Germinal center (tissue), 1 donor: Measurements from ENCODE around the gene ALAS2.
A peak's percentile ranks its signal among the peaks of the same experiment; 100 is the strongest.
"Not testable (repeated sequence)": the region's sequence is repeated elsewhere in the genome, so short reads cannot be mapped to it uniquely, and the experiment has no call there.

Experiments
- DNase-seq: peaks from one replicate; pipeline ENCODE4 v3.0.0; 2012; ENCODE audit warnings: mixed read lengths, low spot score

The ALAS2 gene

DNA sequence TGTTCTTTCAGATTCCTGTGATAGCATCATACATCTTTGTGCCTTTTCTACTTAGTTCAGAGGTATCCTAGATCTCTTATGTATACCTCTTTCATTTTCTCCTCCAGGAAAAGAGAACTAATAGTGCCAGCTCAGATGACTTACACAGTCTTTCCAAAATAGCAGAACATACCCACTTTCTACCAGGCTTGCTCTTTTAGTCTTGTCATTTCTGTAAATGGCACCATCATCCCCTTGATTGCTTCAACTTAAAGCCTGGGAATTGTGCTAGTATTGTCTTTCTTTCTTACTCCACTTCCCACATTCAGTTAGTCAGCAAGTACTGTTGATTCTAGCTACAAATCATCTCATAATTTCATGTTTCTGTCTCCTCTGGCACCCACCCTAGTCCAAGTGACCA is 25.5 kb downstream of the ALAS2 start:
- no peak for DNase-seq

DNA sequence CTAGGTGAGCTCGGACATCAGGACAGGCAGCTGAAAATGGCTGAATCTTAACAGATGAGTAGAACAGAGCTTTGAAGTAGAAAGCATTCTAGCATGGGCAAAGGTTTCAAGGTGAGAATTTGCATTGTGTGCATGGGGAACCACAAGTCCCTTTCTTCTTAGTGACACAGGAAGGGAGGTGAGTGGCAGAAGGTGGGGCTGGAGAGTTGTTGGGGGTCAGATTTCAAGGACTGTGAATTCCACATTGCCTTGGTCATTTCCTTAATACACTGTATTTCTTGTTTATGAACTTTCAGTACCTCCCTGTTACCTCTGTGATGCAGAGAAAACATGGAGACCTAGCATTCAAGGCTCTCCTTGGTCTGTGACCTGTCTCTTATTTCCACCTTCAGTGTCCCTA is 26.5 kb downstream of the ALAS2 start:
- no peak for DNase-seq

DNA sequence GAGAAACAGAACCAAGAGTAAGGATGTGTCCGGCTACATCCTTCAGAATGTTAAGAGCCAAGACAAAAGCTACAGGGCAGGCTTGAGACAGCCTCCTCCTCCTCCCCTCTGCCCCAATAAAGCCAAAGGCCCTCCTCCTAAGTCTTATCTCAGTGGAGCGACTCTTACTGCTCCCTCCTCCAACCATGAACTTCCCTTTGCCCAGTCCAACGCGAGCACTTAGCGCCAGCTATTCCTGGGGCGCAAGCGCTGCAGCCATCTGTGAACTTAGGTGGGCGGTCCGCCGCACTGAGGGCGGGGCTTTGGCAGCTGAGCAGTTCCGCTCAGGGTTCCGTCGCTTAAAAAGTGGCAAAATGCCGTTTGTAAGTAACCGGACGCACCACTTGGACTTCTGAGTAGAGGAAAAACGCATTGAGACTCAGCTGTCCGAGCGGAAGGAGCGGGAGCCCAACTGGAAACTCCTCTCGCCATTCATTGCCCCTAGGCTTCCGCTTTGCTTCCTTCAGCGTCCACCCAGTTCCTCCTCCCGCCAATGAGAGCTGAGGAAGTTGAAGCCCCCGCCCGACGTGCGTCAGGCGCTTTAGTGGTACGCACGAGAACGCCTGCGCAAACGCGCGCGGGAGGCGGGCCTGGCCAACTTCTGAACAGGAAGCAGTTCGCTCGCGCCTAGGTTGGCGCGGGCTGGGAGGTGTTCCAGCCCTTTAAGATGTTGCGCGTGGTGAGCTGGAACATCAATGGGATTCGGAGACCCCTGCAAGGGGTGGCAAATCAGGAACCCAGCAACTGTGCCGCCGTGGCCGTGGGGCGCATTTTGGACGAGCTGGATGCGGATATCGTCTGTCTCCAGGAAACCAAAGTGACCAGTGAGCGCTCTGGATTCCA is 30.8 kb downstream of the ALAS2 start, which contains the start of gene APEX2:
APEX2 (plus strand) TSS at position 647 of the 882 bp plus-strand sequence; CDS start at position 707, 60 bp downstream.
- peak; percentile 85 for DNase-seq

DNA sequence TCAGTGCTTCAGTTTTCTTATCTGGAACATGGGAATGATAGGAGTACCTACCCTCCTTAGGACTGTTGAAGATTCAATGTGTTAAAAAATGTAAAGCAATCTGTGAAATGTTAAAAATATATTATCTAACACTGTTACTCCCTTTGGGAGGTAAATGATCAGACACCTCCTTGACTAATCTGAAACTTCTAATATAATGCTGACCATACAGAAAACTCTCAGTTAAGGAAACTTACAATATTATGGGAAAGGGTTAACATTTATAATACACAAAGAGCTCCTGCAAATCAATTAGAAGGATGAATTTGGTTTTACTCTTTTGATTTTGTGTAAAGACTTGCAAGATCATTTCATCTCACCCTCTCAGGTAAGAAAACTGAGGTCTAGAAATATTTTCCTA is 35.2 kb downstream of the ALAS2 start:
- DNase-seq = no peak

DNA sequence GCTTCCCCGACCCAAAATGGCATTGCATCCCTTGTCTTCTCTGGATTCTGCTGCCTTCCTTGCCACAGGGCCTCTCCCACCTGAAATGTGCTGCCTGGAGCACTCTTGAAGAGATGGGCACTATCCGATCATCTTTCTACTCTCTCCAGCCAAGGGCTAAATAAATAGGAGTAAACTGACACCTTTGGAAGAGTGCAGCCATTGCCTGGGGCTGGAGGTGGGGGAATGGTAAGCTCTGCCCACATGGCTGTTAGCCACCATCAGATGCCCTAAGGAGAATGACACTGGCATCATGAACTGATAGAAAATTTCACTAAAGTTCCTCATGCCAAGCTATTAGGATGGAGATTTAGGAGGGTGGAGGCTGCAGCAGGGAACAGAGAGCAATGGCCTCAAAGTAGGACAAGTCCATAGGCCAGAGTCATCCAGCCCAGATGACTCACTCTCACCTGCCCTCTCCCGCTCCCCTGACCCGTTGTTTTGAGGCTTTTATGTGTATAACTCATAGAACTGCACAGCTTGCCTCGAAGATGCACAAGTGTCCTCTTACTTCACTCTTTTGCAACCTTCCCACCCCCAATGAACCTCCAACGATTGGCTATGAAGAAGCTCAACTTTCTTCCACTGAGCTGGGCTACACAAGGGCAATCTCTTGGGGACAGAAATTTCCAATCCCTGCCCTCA is 36.0 kb downstream of the ALAS2 start:
- DNase-seq = no peak

DNA sequence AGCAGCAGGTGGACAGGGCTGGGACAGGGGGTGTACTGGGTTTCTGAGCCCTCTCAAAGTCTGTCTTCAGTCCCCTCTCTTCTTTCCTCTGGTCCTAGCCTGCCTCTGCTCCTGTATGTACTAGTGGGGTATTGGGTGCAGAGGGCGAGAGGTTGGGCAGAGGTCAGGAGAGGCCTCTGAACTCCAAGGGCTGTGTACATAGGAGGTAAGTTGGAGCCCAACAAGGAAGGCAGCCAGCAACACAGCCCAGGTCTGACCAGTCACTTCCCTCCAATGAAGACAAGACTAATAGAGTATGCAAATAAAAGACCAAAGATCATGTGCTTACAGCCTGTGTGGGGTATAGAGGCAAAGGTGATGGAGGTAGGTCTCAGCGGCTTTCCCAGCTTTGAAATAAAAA is 36.7 kb downstream of the ALAS2 start, which contains the start of gene PFKFB1:
PFKFB1 (minus strand) TSS at position 90 of the 400 bp plus-strand sequence. CDS start 181 bp downstream, outside the sequence.
- DNase-seq = no peak

DNA sequence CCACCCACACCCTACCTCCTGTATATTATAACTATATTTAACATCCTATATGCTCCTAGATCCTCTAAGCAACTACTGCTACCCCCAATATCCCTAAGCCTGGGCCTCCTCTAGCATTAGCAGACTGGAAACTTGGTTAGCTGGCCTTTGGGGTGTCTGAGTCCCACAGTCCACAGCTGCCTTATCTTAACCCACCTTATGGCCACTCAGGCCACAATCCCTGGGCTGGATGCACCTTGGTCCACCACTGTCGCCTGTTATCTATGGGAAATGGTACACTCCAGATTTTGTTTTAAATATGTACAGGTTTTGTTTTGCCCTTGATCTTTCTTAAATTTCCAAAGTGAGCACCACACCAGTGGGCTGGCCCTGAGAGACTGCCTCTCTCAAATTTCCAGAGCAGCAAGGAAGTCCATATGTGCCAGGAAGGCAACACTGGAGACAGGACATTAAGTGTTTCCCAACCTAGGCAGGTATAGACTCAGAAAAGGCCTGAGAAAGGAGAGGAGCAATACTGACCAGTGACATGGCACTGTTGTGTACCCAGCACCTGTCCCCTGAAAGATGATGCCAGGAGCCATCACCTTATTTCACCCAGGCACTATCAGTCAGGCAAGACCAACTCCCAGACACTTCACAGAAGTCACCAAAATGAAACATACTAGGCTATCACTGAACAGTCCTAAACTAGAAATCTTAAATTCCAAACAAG is 37.7 kb downstream of the ALAS2 start:
- DNase-seq = no peak

DNA sequence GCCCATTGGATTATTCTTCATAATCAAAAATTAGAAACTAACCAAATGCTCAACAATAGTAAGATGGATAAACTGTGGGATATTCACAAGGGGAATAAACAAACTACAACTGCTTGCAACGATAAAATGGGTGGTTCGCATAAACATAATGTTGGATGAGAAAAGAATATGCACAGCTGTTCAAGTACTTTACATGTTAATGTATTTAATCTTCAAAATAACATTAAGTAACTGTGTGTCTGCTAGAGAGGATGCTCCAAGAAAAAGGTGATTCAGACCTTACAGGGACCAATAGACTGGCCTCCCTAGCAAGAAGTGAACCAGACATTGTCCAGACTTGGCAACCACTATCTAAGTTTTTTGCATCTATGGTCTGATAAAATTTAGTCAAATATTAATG is 39.1 kb downstream of the ALAS2 start:
- no peak for DNase-seq

DNA sequence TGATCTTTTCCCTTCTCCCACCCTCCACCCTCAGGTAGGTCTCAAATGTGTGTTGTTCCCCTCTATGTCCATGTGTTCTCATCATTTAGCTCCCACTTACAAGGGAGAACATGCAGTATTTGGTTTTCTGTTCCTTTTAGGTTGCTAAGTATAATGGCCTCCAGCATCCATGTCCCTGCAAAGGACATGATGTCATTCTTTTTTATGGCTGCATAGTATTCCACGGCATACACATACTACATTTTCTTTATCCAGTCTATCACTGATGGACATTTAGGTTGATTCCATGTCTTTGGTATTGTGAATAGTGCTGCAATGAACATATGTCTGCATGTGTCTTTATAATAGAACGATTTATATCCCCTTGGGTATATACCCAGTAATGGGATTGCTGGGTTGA is 47.5 kb downstream of the ALAS2 start:
- not testable (repeated sequence) for DNase-seq

DNA sequence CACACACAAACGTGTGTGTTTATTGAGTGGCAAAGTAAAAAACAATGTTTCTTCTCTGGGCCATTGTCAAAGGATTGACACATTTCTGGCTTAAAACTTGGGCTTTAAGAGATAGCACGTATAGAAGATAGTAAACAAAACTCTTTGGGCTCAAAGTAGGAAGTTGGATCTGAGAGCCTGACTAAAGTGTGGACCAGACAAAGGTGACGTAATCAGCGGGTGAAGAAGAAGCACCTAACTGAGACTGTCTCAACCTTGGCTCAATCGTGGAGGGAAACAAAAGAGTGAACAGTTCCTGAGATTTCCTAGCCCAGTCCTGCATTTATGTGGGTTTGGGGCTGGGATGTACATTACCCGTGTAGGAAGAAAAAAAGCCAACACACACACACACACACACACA is 50.4 kb downstream of the ALAS2 start:
- DNase-seq = no peak

DNA sequence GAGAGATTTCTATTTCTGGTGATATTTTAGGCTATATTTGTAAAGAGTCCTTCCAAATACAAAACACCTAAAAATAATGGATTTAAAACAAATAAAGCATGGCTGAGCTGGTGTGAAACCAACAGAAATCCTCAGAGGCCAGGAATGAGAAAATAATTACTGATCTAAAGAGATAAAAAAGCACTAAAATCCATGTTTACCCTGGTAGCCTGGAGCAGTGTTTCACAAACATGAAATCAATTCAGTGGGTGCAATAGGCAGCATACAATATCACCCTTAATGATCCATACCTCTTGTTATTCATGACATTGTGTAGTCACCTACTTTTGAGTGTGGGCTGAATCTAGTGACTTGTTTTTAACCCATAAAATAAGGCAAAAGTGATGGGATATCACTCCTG is 51.3 kb downstream of the ALAS2 start:
- no peak for DNase-seq

DNA sequence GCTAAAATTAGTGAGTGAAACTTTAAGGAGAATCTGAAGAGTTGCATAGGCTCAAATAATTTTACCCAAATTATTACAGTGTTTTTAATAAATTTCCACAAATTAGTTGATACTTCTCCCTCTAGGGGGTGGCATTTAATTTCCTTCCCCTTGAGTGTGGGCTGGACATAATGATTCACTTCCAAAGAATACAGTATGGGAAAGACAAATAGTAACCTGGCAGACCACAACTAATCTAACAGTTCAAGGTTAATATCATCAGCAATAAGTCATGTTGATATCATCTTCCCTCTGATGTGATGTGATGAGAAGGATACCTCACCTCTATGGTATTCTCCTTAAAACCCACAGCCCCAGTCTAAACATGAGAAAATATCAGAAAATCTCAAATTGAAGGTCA is 52.3 kb downstream of the ALAS2 start:
- DNase-seq = no peak

DNA sequence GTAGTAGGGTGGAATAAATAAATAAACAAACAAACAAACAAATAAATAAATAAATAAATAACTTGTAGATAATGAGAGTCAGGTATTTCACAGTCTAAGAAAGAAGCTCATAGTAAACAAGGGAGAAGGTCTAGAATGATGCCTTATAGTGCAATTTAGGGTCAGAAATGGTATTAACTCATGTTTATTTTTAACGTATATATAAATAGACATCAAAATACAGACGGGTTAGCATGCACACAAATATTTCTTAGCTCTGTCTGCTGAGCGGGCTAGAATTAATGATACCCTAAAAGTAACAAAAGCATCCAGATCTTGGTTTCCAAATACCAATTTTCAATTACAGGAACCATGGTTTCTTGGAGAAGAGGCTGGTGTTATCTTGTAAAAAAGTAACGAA is 53.4 kb downstream of the ALAS2 start:
- no peak for DNase-seq

DNA sequence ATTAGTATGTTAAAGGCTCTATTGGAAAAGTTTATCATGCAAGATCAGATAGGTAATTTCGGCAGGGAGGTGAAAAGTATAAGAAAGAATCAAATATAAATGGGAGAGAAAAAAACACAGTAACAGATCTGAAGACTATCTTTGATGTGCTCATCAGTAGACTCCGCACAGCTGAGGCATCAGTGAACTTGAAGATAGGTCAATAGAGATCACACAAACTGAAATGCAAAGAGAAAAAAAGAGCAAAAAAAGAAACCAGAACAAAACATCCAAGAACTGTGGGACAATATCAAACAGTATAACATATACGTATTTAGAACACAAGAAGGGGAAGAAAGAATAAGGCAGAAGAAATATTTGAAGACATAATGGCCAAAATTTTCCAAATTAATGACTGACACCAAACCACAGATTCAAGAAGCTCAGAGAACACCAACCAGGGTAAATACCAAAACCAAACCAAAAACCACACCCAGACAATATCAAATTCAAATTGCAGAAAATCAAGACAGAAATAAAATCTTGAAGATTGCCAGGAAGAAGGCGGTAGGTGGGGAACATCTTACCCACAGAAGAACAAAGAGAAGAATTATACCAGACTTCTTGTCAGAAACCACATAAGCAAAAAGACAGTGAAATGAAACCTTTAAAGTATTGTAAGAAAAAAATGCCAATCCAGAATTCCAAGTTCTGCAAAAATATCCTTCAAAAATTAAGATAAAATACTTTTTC is 65.8 kb downstream of the ALAS2 start:
- DNase-seq = no peak

DNA sequence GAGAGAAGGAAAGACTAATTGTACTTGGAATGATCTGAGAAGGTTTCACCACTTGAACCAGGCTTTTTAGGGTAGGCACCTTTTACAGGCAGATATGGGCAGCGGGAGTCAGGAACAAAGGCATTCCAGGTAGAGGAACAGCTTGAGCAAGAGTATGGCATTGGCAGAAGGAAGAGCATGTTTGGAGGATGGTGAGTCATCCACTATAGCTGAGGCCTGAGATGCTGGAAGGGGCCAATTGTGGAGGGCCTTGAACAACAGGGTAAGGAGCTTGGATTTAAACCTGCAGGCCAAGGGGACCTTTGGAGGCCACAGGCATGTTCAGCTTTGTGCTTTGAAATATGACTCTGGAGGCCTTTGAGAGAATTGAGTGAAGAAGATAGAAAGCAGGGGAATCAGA is 69.0 kb downstream of the ALAS2 start:
- DNase-seq = no peak
